Stimulated activated CD4-positive, alpha-beta T cell treated with anti-CD3 and anti-CD28 coated beads, Interleukin-15, amount 100 ng/mL, for 24 hours (primary cell): ENCODE results near the gene USP12.
"Not testable (repeated sequence)": the region's sequence is repeated elsewhere in the genome, so short reads cannot be mapped to it uniquely, and the experiment has no call there.

ENCODE experiments used
- DNase-seq: peaks from one replicate; pipeline ENCODE4 v3.0.0-alpha.2; 2020

USP12 gene

GRCh38 chr13:27118428-27119054, 53.1 kb downstream of the USP12 start:
- DNase-seq, result no peak

GRCh38 chr13:27117952-27118351, 53.7 kb downstream of the USP12 start:
- DNase-seq, result no peak

GRCh38 chr13:27117158-27117557, 54.5 kb downstream of the USP12 start:
- DNase-seq, result no peak

- no peak for DNase-seq
Observed at GRCh38 chr13:27113436-27113835, 58.2 kb downstream of the USP12 start.

GRCh38 chr13:27112006-27112405, 59.6 kb downstream of the USP12 start:
- no peak for DNase-seq

GRCh38 chr13:27110056-27110746, 61.4 kb downstream of the USP12 start:
- DNase-seq, result no peak

GRCh38 chr13:27106144-27106543, 65.5 kb downstream of the USP12 start:
- no peak for DNase-seq

GRCh38 chr13:27104606-27105005, 67.0 kb downstream of the USP12 start:
- no peak for DNase-seq

GRCh38 chr13:27101847-27102246, 69.8 kb downstream of the USP12 start:
- DNase-seq, result no peak

- no peak for DNase-seq
Observed at GRCh38 chr13:27101289-27101688, 70.3 kb downstream of the USP12 start.

GRCh38 chr13:27097691-27098090, 73.9 kb downstream of the USP12 start:
- no peak for DNase-seq

- DNase-seq, result no peak
Observed at GRCh38 chr13:27091451-27091850, 80.2 kb downstream of the USP12 start.

- DNase-seq, result no peak
Observed at GRCh38 chr13:27088619-27089018, 83.0 kb downstream of the USP12 start.

- no peak for DNase-seq
Observed at GRCh38 chr13:27086599-27087265, 84.9 kb downstream of the USP12 start.

GRCh38 chr13:27083183-27083582, 88.4 kb downstream of the USP12 start:
- DNase-seq, result no peak

GRCh38 chr13:27081893-27082679, 89.5 kb downstream of the USP12 start:
- no peak for DNase-seq

- no peak for DNase-seq
Observed at GRCh38 chr13:27080018-27080948, 91.3 kb downstream of the USP12 start.

- no peak for DNase-seq
Observed at GRCh38 chr13:27079421-27079958, 92.1 kb downstream of the USP12 start.

- no peak for DNase-seq
Observed at GRCh38 chr13:27077451-27077850, 94.2 kb downstream of the USP12 start.

GRCh38 chr13:27076421-27076820, 95.2 kb downstream of the USP12 start:
- no peak for DNase-seq

GRCh38 chr13:27073186-27073585, 98.4 kb downstream of the USP12 start:
- DNase-seq, result no peak

- not testable (repeated sequence) for DNase-seq
Observed at GRCh38 chr13:27066123-27066522, 105.5 kb downstream of the USP12 start.
